ENCODE measurements around the gene TLK2. TPM values are rescaled to one million over a fixed set of nuclear protein-coding genes. Genes with fewer than 3 reads are reported as not detected.

Gene TLK2
- polyA plus RNA-seq, 1 experiment = 57.4 TPM

DNA sequence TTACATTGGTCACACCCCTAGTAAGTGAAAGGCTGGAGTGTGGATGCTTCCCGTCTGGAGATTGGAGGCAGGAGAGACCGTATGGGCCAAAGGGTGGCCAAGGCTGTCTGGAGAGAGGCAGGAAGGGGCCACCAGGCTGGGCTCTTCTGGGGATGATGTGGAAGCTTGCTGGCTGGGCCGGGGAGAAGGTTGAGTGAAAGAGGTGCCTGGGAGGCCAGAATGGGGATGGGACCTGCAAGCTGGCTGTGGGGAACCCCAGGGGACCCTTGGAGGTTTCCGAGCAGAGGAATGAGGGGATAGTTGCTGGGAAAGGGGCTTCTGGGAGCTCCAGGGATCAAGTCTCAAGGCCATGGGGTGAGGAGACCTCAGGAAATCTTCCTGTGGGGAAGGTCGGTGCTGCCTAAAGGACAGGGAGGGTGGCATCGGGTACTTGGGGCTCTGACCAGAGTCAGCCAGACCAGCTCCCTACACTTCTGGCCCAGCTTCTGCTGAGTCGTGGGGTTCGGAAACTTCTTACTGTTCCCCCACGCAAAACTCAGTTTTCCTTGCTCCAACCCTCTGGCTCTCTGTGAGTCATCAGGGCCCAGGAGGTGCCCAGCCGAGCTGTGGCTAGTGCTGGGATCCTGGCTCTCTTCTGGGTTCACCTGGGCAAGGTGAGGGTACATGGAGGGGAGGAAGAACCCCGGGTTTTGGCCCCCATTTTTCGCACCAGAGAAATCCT is 151.9 kb downstream of the TLK2 start:
- no peak for DNase-seq (ENCODE audit: low read depth, low spot score)
- Histone ChIP-seq H3K9me3 (ENCODE audit: control insufficient read depth, insufficient read depth, low read length) (no peaks in the 10 kb centered on the region), H3K4me3 (ENCODE audit: low read depth, low read length) (peak overlapping the region; percentile 84), H3K27ac (ENCODE audit: low read depth, low read length) (peak overlapping the region; percentile 47), H3K27me3 (ENCODE audit: control insufficient read depth, insufficient read depth, low read length) (no peaks in the 10 kb centered on the region)
- CTCF ChIA-PET = no interaction called here
- TF ChIP-seq CTCF (IDR thresholded peaks at IDR 0.05; ENCODE audit: low read depth, low read length) = no peak
- POLR2A ChIA-PET = no interaction called here

DNA sequence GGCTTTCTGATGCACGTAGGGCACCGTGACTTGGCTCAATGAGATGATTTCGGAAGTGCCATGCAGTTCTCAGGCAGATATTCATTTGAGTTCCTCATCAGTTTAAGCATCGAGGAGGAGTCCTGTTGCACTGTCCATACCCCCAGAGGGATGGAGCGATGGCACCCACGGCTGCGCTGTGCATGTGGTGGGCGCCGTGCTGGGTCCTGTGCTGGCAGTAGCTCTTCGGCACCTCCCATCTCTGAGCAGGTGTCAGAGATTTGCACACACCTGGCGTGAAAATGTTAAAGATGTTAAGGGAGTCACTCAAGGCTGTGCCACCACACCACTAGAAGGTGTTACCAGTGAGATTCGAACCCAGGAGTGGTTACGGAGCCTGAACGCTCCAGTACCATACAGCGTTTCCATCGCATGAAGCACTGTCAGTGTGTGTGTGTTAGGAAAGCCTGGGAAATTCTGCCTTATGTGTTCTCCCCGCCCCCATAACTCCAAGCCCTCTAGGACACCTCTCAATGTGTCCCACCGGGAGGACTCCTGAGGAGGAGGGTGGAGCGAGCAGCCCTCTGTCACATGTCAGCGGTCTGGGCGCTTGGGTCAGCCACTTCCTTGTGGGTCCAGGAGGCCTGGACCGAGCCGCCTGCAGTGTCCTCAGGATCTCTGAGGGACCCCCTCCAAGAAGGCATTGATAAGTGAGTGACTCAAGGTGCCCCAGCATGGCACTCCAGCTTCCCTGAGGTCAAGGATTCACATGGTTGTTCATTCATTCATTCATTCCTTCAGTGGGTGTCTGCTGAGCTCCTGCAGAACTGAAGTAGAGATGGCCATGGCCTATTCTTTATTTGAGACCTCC is 152.7 kb downstream of the TLK2 start:
- ChIA-PET CTCF (no interaction called here), POLR2A (no interaction called here)
- TF ChIP-seq CTCF (IDR thresholded peaks at IDR 0.05; ENCODE audit: low read depth, low read length) = no peak
- no peak for DNase-seq (ENCODE audit: low read depth, low spot score)
- Histone ChIP-seq H3K9me3 (ENCODE audit: control insufficient read depth, insufficient read depth, low read length) (no peaks in the 10 kb centered on the region), H3K27me3 (ENCODE audit: control insufficient read depth, insufficient read depth, low read length) (no peaks in the 10 kb centered on the region), H3K4me3 (ENCODE audit: low read depth, low read length) (no peak overlapping the region; the same call in 1 of the 2 replicates), H3K27ac (ENCODE audit: low read depth, low read length) (no peak overlapping the region)

GRCh38 chr17:62631936-62632924 is 153.6 kb downstream of the TLK2 start:
- no peak for TF ChIP-seq CTCF (IDR thresholded peaks at IDR 0.05; ENCODE audit: low read depth, low read length)
- no peak overlapping the region for H3K27ac ChIP-seq (ENCODE audit: low read depth, low read length)
- ChIA-PET POLR2A (no interaction called here), CTCF (no interaction called here)
- no peaks in the 10 kb centered on the region for H3K9me3 ChIP-seq (ENCODE audit: control insufficient read depth, insufficient read depth, low read length)
- H3K27me3 ChIP-seq (ENCODE audit: control insufficient read depth, insufficient read depth, low read length) = no peaks in the 10 kb centered on the region
- no peak for DNase-seq (ENCODE audit: low read depth, low spot score)
- no peak overlapping the region for H3K4me3 ChIP-seq (ENCODE audit: low read depth, low read length)

- Histone ChIP-seq H3K4me3 (ENCODE audit: low read depth, low read length) (no peak overlapping the region), H3K27ac (ENCODE audit: low read depth, low read length) (no peak overlapping the region), H3K9me3 (ENCODE audit: control insufficient read depth, insufficient read depth, low read length) (no peaks in the 10 kb centered on the region), H3K27me3 (ENCODE audit: control insufficient read depth, insufficient read depth, low read length) (no peaks in the 10 kb centered on the region)
- TF ChIP-seq CTCF (IDR thresholded peaks at IDR 0.05; ENCODE audit: low read depth, low read length) = no peak
- ChIA-PET POLR2A (no interaction called here), CTCF (no interaction called here)
- DNase-seq (ENCODE audit: low read depth, low spot score) = no peak
These were observed 159.2 kb downstream of the TLK2 start for GRCh38 chr17:62637809-62638208.

Measured in AG04450 (cell line).